RKO (cell line): Measurements from ENCODE around the gene KLK8.
A peak's percentile ranks its signal among the peaks of the same experiment; 100 is the strongest.
"Not testable (repeated sequence)": the region's sequence is repeated elsewhere in the genome, so short reads cannot be mapped to it uniquely, and the experiment has no call there.

Experiments
- DNase-seq: peaks from one replicate; pipeline ENCODE4 v3.0.0-alpha.2; 2016; ENCODE audit warnings: low spot score

Gene KLK8

GRCh38 chr19:50982186-50982585 lies 19.2 kb downstream of the KLK8 start:
- DNase-seq, result no peak

- DNase-seq, result no peak
These were observed 19.7 kb downstream of the KLK8 start for GRCh38 chr19:50981587-50982146.

- DNase-seq, result no peak
These were observed 21.2 kb downstream of the KLK8 start for GRCh38 chr19:50980208-50980607.

- DNase-seq, result no peak
These were observed 21.6 kb downstream of the KLK8 start for GRCh38 chr19:50979758-50980157.

GRCh38 chr19:50978772-50979390 lies 22.5 kb downstream of the KLK8 start:
- no peak for DNase-seq

- DNase-seq, result no peak
These were observed 23.8 kb downstream of the KLK8 start for GRCh38 chr19:50977626-50978025.

GRCh38 chr19:50975766-50976165 lies 25.6 kb downstream of the KLK8 start:
- DNase-seq, result peak; percentile 14

GRCh38 chr19:50974702-50975556 lies 26.5 kb downstream of the KLK8 start:
- no peak for DNase-seq

GRCh38 chr19:50972795-50973376 lies 28.5 kb downstream of the KLK8 start:
- DNase-seq, result no peak

GRCh38 chr19:50969810-50970209 lies 31.6 kb downstream of the KLK8 start:
- DNase-seq, result not testable (repeated sequence)

- DNase-seq, result no peak
These were observed 32.0 kb downstream of the KLK8 start, which contains the start of gene KLK6 for GRCh38 chr19:50969413-50969760. KLK6 (minus strand) TSS chr19:50969591; CDS start chr19:50968104, 1,487 bp downstream.

GRCh38 chr19:50968716-50969412 lies 32.5 kb downstream of the KLK8 start:
- no peak for DNase-seq

- DNase-seq, result no peak
These were observed 33.3 kb downstream of the KLK8 start for GRCh38 chr19:50967929-50968715.

- DNase-seq, result no peak
These were observed 37.1 kb downstream of the KLK8 start for GRCh38 chr19:50964266-50964665.

- DNase-seq, result no peak
These were observed 38.0 kb downstream of the KLK8 start for GRCh38 chr19:50963381-50963780.

GRCh38 chr19:50962245-50962644 lies 39.2 kb downstream of the KLK8 start:
- no peak for DNase-seq

GRCh38 chr19:50959731-50960500 lies 41.5 kb downstream of the KLK8 start:
- DNase-seq, result peak; percentile 29

- no peak for DNase-seq
These were observed 43.8 kb downstream of the KLK8 start for GRCh38 chr19:50957587-50957986.

- no peak for DNase-seq
These were observed 48.5 kb downstream of the KLK8 start, which contains the start of gene KLK5 for GRCh38 chr19:50952910-50953309. KLK5 (minus strand) TSS chr19:50953038; CDS start chr19:50952657, 381 bp downstream.

- no peak for DNase-seq
These were observed 51.5 kb downstream of the KLK8 start for GRCh38 chr19:50949861-50950260.
